Testis (tissue), 2 donors: ENCODE measurements around the gene HPSE2.

Experiments
- POLR2A ChIP-seq: fragments of 450-650 bp; IDR thresholded peaks from one replicate; pipeline ENCODE4 v1.6.1; 2017; ENCODE audit warnings: antibody characterized with exemption, mild to moderate bottlenecking, moderate library complexity
- TF ChIP-seq, protein P1 (sequence below), 3 experiments: fragments of 450-650 bp in 2 of 3; fragments of 200-600 bp in 1 of 3; sonication (generic) in 1 of 3; IDR thresholded peaks; one replicate each; pipeline ENCODE4 v1.5.1; 2016 to 2019; ENCODE audit warnings: antibody characterized with exemption in 3 of 3, mild to moderate bottlenecking in 2 of 3, moderate library complexity in 1 of 3

DNA sequence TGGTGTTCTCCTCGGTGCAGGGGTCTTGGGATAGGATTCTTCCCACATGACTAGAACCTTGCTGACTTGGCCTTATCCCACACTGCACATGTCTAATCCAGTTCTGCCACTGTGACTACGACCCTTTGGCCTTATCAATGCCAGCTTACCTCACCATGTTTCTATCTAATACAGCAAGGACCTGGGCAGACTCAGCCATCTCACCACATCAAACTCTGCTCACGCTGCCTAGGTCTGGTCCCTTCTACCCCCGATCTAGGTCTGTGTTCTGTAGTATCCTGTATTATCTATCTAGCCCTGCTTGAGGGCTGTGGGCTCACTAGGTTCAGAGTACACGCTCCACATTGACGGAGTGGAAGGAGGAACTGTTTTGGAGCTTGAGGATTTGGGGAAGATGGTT, 282.4 kb downstream of the HPSE2 start:
- TF ChIP-seq, protein P1, sequence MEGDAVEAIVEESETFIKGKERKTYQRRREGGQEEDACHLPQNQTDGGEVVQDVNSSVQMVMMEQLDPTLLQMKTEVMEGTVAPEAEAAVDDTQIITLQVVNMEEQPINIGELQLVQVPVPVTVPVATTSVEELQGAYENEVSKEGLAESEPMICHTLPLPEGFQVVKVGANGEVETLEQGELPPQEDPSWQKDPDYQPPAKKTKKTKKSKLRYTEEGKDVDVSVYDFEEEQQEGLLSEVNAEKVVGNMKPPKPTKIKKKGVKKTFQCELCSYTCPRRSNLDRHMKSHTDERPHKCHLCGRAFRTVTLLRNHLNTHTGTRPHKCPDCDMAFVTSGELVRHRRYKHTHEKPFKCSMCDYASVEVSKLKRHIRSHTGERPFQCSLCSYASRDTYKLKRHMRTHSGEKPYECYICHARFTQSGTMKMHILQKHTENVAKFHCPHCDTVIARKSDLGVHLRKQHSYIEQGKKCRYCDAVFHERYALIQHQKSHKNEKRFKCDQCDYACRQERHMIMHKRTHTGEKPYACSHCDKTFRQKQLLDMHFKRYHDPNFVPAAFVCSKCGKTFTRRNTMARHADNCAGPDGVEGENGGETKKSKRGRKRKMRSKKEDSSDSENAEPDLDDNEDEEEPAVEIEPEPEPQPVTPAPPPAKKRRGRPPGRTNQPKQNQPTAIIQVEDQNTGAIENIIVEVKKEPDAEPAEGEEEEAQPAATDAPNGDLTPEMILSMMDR (IDR thresholded peaks at IDR 0.05), result no peak
- TF ChIP-seq POLR2A, result no peak
